Effector CD8-positive, alpha-beta T cell (primary cell): Measurements from ENCODE around the gene MED10.

Experiments
- DNase-seq: peaks from one replicate; lab custom pipeline; 2025; lab: John Stamatoyannopoulos, UW

The MED10 gene

DNA sequence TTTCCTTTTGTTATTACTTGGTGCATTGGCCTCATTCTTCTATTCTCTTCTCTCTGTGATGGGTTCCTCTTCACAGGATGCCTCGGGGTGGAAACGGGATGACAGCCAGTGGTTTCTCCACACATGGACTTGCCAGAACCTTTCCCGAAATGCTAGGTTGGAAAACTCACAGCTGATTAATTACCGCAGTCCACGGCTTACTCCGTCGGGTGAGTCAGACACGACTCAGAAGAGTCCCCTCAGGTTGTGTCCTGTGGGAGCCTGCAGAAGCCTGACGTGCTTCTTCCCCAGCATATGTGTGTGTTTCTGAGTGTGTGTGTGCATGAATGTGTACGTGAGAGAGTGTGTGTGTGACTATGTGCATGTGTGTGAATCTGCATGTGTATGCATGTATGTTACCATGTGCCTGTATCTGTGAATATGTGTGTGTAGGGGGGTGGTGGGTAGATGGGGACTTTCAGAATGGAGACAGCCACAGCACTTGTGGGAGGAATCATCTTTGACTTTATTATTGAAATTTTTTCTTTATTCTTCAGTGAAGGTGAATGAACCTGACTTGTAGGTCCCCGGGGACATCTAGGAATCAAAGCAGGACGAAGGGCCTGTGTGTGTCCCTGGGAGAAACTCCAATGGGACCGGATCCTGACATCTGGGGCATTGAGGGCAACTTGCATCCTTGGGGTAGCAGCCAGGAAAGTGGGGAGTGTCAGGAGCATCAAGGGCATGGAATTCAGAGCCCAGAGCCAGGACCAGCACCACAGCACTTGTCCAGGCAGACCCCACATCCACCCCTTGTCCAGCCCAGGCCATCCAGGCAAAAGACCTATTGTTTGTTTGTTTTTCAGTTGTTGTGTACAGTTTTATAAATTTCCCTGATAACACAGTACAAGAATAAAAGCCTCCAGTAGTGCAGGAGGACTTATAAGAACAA lies 21.9 kb upstream of the MED10 start:
- no peak for DNase-seq

DNA sequence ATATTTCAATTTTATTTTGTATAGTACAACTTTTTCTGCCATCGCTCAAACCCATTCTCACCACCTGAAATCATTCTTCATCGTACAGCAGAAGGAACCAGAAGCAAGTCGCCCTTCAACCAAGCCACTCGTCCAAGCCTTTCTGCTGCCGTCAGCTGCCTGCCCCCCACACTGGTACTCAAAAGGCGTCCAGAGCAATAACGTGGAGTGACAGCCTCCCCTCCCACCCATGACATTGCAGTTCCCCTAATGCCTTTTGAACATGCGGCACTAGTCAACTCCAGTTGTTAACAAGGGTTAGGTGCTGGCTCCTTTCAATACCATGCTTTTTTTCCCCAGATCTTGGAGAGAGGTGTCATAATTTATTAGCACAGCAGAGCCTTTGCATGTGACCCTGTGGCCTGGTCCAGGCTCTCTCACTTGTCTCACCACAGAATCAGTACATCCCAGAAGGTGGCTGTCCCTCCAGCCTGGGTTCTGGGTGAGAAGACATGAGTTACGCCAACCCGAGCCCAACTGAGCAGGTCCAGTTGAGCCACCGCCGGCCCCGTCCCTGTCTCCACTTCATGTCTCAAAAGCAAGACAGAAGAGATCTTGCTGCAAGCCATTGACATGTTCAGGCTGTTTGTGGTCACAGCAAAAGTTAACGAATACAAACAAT lies 20.4 kb upstream of the MED10 start:
- no peak for DNase-seq

DNA sequence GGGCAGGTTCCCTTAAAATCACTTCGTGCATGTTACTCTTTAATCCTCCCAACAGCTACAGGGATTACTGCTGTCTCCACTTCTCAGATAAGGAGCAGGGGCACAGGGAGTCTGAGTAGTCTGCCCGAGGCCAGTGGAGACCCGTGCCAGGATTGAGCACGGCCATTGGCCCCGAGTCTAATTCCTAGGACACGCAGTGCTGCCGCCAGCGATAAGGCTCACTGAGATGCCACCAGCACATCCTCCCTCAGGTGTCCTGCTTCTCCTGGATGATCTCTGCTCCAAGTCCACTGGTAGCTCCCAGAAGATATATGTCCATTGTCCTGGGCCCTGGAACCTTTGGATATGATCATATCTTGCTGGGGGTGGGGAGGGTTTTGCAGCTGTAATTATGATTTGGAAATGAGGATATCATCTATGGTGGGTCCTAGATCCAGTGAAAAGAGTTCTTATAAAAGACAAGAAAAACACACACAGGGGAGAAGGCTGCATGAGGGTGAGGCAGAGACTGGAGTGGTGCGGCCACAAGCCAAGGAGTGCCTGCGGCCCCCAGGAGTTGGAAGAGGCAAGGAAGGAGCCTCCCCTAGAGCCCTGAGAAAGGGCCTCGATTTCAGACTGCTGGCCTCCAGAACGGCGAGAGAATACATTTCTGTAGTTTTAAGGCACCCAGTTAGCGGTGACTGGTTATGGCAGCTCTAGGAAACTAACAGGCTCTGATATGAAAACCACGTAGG lies 19.4 kb upstream of the MED10 start:
- no peak for DNase-seq

DNA sequence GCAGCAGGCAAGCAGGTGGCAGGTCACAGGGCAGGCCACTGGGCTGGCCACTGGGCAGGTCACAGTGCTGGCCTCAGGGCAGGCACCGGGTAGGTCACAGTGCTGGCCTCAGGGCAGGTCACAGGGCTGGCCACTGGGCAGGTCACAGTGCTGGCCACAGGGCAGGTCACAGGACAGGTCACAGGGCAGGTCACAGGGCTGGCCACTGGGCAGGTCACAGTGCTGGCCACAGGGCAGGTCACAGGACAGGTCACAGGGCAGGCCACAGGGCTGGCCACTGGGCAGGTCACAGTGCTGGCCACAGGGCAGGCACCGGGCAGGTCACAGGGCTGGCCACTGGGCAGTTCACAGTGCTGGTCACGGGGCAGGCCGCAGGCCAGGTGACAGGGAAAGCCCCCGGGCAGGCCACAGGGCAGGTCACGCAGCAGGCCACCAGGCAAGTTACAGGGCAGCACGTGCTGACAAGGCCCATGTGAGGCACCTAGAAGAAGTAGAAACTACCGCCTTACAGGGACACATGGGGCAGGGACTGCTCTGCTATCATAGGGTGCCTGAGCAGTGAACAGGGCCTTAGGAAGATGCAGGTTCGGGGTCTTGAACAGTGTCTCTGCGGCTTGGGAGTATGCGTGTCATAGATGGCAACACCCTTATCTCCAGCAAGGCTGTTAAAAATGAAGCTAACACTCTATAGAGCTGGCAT lies 18.6 kb upstream of the MED10 start:
- no peak for DNase-seq

- no peak for DNase-seq
Observed at GRCh38 chr5:6396043-6396442, 17.7 kb upstream of the MED10 start.

GRCh38 chr5:6395621-6396020 lies 17.3 kb upstream of the MED10 start:
- DNase-seq = no peak

DNA sequence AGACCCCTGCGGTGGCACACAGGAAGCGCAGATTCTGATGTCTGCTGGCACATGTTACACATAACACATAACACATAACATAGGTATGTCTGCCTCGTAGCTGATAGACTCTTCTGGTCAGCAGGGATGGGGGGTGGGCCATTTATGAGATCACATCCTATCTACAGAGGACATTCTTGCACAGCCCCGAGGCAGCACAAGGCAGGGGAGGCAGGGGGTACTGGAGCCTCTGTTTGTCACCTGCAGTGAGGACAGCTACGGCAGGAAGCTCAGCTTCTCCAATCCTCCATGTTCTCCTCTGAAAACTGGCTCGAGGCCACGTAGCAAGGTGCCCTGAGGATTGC lies 16.7 kb upstream of the MED10 start:
- DNase-seq = no peak

DNA sequence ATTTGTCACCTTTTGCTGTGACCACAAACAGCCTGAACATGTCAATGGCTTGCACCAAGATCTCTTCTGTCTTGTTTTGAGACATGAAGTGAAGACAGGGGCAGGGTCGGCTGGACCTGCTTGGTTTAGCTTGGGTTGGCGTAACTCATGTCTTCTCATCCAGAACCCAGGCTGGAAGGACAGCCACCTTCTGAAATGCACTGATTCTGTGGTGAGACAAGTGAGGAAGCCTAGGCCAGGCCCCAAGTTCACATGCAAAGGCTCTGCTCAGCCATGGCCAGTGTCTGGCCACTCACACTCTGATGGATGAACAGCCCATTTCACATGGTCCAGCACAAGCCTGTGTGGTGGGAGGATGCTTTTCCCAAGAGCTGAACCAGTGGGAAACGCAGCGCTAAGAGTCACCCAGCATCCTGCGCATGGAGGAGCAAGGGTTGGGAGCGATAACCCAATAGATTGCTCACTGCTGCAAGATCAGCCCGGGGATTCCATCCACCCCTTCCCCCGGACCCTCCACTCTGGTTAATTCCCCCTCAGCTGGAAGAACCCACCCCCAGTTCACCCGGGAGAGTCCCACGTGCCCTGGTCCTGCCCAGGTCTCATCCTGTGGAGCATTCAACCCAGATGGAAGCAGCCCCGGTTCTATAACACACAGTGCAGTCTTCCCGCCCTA lies 16.2 kb upstream of the MED10 start:
- DNase-seq = no peak

DNA sequence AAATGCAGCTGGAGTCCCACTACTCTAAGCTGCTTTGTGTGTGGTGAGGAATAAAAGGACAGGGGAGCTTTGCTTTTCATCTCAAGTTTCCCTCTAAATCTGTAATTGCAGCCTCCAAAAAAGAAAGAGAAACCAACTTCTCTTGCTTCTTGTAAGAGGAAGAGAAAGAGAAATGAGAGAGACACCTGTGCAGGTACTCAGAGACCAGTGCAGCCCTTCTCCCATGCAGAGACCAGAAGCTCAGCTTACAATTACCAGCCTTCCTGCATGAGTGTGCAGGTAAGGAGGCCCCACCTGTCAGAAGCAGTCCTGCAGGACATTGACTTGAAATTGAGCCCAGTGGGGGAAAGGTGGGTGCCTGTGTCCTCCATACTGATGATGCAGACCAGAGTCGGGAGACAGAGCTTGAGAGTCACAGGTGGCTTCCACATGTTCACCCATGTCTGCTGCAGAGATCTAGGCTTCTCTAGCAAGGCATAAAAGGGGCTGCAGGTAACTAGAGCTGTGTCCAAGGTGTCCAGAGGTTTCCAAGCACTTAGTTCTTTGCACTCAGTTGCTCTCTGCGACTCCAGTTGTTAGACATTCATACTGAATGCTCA lies 15.3 kb upstream of the MED10 start:
- no peak for DNase-seq

- DNase-seq = no peak
Observed at GRCh38 chr5:6392561-6392960, 14.2 kb upstream of the MED10 start.

- DNase-seq = no peak
Observed at GRCh38 chr5:6391151-6391550, 12.8 kb upstream of the MED10 start.

GRCh38 chr5:6389946-6390530 lies 11.7 kb upstream of the MED10 start:
- DNase-seq = no peak

DNA sequence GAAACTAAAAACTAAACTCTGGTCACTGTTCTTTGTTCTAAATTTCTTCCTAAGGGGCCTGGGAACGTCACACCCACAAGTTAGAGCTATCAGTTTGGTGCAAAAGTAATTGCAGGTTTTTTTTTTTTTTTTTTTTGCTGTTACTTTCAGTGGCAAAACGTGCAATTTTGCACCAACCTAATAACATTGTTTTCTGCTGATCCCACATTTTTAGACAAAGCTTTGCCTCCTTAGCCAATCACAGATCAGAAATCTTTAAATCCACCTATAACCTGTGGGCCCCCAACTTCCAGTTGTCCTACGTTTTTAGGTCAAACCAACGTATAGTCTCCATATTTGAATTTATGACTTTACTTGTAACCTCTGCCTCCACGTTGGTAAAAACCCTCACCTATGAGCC lies 11.1 kb upstream of the MED10 start:
- DNase-seq = no peak

- no peak for DNase-seq
Observed at GRCh38 chr5:6387970-6388369, 9.6 kb upstream of the MED10 start.

DNA sequence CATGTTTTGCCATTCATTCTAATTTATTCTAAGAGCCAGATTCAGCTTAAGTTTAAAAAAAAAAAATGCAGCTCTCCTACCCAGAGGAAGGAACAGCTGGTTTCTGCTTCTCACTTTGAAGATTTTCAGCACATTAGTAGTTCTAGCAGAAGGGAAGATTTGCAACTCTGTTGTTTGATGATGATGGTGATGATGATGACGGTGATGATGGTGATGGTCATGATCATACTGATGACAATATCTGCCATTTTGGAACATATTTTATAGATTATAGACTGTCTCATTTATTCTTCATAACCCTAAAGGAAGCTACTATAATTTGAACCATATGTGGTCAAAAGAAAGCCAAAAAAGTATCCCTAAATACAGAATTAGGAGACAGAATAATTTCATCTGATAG lies 7.9 kb upstream of the MED10 start:
- DNase-seq = no peak

DNA sequence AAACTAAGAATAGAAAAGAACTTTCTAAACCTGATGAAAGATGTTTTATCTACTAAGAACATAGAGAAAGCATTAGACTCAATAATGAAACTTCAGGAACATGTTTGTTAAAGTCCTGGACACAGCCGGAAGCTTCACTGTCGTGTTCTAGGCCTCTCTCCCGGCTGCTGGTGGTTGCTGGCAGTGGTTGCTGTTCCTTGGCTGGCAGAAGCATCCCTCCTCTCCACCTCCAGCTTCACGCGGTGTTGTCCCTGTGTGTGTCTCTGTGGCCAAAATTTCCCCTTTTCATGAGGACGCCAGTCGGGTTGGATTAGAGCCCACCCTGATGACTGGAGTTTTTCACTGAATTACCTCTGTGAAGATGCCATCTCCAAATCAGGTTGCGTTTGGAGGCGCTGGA lies 6.5 kb upstream of the MED10 start:
- DNase-seq = no peak

- no peak for DNase-seq
Observed at GRCh38 chr5:6383376-6383775, 5.0 kb upstream of the MED10 start.

DNA sequence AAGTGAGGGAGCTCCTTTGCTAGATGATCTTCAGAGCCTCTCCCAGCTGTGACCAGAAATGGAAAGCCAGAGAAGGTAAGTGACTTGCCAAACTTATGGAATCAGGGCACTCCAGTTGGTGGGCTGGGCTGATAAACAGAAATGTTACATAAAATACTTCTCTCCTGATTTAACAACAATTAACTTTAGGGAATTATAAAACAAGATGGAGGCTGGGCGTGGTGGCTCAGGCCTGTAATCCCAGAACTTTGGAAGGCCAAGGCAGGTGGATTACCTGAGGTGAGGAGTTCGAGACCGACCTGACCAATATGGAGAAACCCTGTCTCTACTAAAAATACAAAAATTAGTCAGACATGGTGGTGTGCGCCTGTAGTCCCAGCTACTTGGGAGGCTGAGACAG lies 899 bp upstream of the MED10 start:
- DNase-seq = no peak

- no peak for DNase-seq
Observed at GRCh38 chr5:6378766-6379103, 388 bp upstream of the MED10 start.

DNA sequence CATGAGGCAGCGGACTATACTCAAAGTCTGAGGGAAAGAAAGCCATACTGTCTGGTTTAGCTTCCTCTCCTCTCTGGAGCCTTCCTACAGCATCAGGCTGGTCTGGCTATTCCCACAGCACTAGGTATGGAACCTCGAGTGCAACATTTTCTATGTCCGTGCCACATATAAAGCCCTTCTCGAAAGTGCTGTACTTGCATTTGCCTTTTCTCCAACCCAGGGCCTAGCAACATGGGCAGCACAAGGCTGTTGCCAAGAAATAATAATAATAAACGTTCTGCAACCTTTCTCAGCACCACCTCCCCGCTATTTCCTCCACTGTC lies 804 bp downstream of the MED10 start:
- no peak for DNase-seq

GRCh38 chr5:6376974-6377520 lies 1.3 kb downstream of the MED10 start:
- no peak for DNase-seq
